Right cardiac atrium (tissue), 5 donors: Measurements from ENCODE around the gene SLC66A2. TPM values are rescaled to one million over a fixed set of nuclear protein-coding genes. Genes with fewer than 3 reads are reported as not detected.

Source experiments
- ATAC-seq, 2 donors: fragments of 200-7000 bp; cut with Tn5 transposase; one replicate each; pipeline versions ENCODE4 v1.8.0 to v1.9.1; 2020; ENCODE audit warnings: moderate library complexity in 2 of 2, mild to moderate bottlenecking in 1 of 2
- DNase-seq, 3 donors: peaks; one replicate each; pipeline ENCODE4 v3.0.0-alpha.2; 2020
- H3K27ac ChIP-seq: one replicate; pipeline ENCODE4 v1.5.1; 2013; ENCODE audit warnings: mild to moderate bottlenecking, low read length, control low read depth, moderate library complexity
- H3K27me3 ChIP-seq: one replicate; pipeline ENCODE4 v1.6.1; 2013; ENCODE audit not compliant: control insufficient read depth, insufficient read depth
- H3K4me1 ChIP-seq: one replicate; pipeline ENCODE4 v1.6.1; 2013; ENCODE audit warnings: low read length; ENCODE audit not compliant: control insufficient read depth, insufficient read depth
- H3K4me3 ChIP-seq: one replicate; pipeline ENCODE4 v1.5.1; 2013; ENCODE audit warnings: low read length, control low read depth
- H3K9me3 ChIP-seq: one replicate; pipeline ENCODE4 v1.6.1; 2013; ENCODE audit warnings: low read length; ENCODE audit not compliant: control insufficient read depth
- WGBS: extraction: QIAGEN DNeasy Blood & Tissue Kit; methylation state at CpG from one replicate; pipeline ENCODE4 v1.1.7; 2013; 5-methylcytosine and 5-hydroxymethylcytosine counted together
- intact Hi-C, 4 donors: fragments of 100-400 bp; cut with DNase I; formaldehyde crosslinking; loops; one replicate each; pipeline versions ENCODE4 v1.11.0 to v1.14.0; 2022 to 2023
- polyA plus RNA-seq: library from polyadenylated mRNA; stranded (reverse); fragments of 200-250 nt; gene quantifications from one replicate; pipeline ENCODE4 v1.2.3, GENCODE V29; 2013
- total RNA-seq, 4 donors: library from RNA; stranded (reverse); fragmentation: NEBNext Ultra II Directional; extraction: Animal tissue kit (Norgen Biotek cat#: 25700); gene quantifications; one replicate each; pipeline ENCODE4 v1.2.1, GENCODE V29; 2021
- donor health status: healthy with polysubstance abuse.
- donor health status: DM: no; HTN: yes; CAD: no.
- donor health status: DM: no; HTN: no; CAD: no.
- donor health status: DM: no; HTN: yes; CAD: no; lungs with severe emphysema.
- donor health status: DM: yes; HTN: yes; CAD: no.

SLC66A2 gene
- total and polyA plus RNA-seq, 5 donors, result 24.7 to 40.0 (median 27.0) TPM

- 52% methylated on average over 8 of the region's 8 CpGs for WGBS
- Histone ChIP-seq H3K4me3 (no peak overlapping the region), H3K9me3 (no peaks in the 10 kb centered on the region), H3K27me3 (no peaks in the 10 kb centered on the region), H3K27ac (peak overlapping the region; percentile 39), H3K4me1 (peaks cover 3% of the 10 kb centered on the region)
- DNase-seq, result peak; percentile 45 to 77 (median 72)
- intact Hi-C loops, result no loop called here
- peak; percentile 90 to 94 for ATAC-seq
These were observed 16.9 kb downstream of the SLC66A2 start for GRCh38 chr18:79934311-79935097.

GRCh38 chr18:79933765-79934164 lies 17.7 kb downstream of the SLC66A2 start:
- Histone ChIP-seq H3K27ac (no peak overlapping the region), H3K27me3 (no peaks in the 10 kb centered on the region), H3K9me3 (no peaks in the 10 kb centered on the region), H3K4me1 (peaks cover 3% of the 10 kb centered on the region), H3K4me3 (no peak overlapping the region)
- WGBS, result 74% methylated on average over 10 of the region's 10 CpGs
- intact Hi-C loops, result no loop called here
- DNase-seq (peak in 1 of 3 donors; percentile 16), ATAC-seq (peak; percentile 37 to 58)

GRCh38 chr18:79932907-79933306 lies 18.5 kb downstream of the SLC66A2 start:
- no peaks in the 10 kb centered on the region for H3K9me3 ChIP-seq
- intact Hi-C loops, result no loop called here
- 97% methylated on average over 3 of the region's 3 CpGs for whole genome bisulfite sequencing

GRCh38 chr18:79931475-79931874 lies 20.0 kb downstream of the SLC66A2 start:
- Histone ChIP-seq H3K4me1 (peaks cover 3% of the 10 kb centered on the region), H3K27me3 (no peaks in the 10 kb centered on the region), H3K9me3 (no peaks in the 10 kb centered on the region), H3K4me3 (no peak overlapping the region), H3K27ac (no peak overlapping the region)
- DNase-seq (peak in 1 of 3 donors; percentile 2), ATAC-seq (no peak)
- intact Hi-C loops, result no loop called here
- over 99% methylated on average over 2 of the region's 2 CpGs for WGBS

More at GRCh38 chr18:79932907-79933306, 18.5 kb downstream of the SLC66A2 start:
- H3K4me3 ChIP-seq, result no peak overlapping the region
- H3K27me3 ChIP-seq, result no peaks in the 10 kb centered on the region
- peaks cover 3% of the 10 kb centered on the region for H3K4me1 ChIP-seq
- H3K27ac ChIP-seq, result no peak overlapping the region
- ATAC-seq (no peak), DNase-seq (no peak)

- no peaks in the 10 kb centered on the region for H3K9me3 ChIP-seq
- intact Hi-C loops, result no loop called here
- 98% methylated on average over 2 of the region's 2 CpGs for WGBS
These were observed 21.3 kb downstream of the SLC66A2 start for GRCh38 chr18:79930020-79930642.

GRCh38 chr18:79928563-79928960 lies 22.9 kb downstream of the SLC66A2 start:
- DNase-seq, result peak in 2 of 3 donors; percentile 6 to 7
- Histone ChIP-seq H3K4me1 (peaks cover 3% of the 10 kb centered on the region), H3K27ac (no peak overlapping the region), H3K9me3 (no peaks in the 10 kb centered on the region), H3K27me3 (no peaks in the 10 kb centered on the region), H3K4me3 (no peak overlapping the region)
- no peak for ATAC-seq
- intact Hi-C loops, result loop anchor here in 1 of 4 donors (10.0 kb wide), 1 partner anchor 216 kb away; no protein-coding TSS in a partner anchor
- WGBS, result over 99% methylated on average over 9 of the region's 9 CpGs

More at GRCh38 chr18:79930020-79930642, 21.3 kb downstream of the SLC66A2 start:
- peaks cover 3% of the 10 kb centered on the region for H3K4me1 ChIP-seq
- no peaks in the 10 kb centered on the region for H3K27me3 ChIP-seq
- H3K4me3 ChIP-seq, result no peak overlapping the region
- no peak overlapping the region for H3K27ac ChIP-seq
- no peak for DNase-seq
- no peak for ATAC-seq

- no peak overlapping the region for H3K27ac ChIP-seq
- no peaks in the 10 kb centered on the region for H3K9me3 ChIP-seq
- DNase-seq (peak in 1 of 3 donors; percentile 8), ATAC-seq (no peak)
- intact Hi-C loops, result loop anchor here in 1 of 4 donors (10.0 kb wide), 1 partner anchor 217 kb away; no protein-coding TSS in a partner anchor
- peaks cover 3% of the 10 kb centered on the region for H3K4me1 ChIP-seq
- H3K27me3 ChIP-seq, result no peaks in the 10 kb centered on the region
- H3K4me3 ChIP-seq, result no peak overlapping the region
- 94% methylated on average over 25 of the region's 25 CpGs for WGBS
These were observed 23.6 kb downstream of the SLC66A2 start for GRCh38 chr18:79927607-79928562.

GRCh38 chr18:79926715-79927606 lies 24.5 kb downstream of the SLC66A2 start:
- DNase-seq, result peak in 1 of 3 donors; percentile 5
- peaks cover 3% of the 10 kb centered on the region for H3K4me1 ChIP-seq
- no peak for ATAC-seq
- no peaks in the 10 kb centered on the region for H3K9me3 ChIP-seq
- no peak overlapping the region for H3K4me3 ChIP-seq
- H3K27me3 ChIP-seq, result no peaks in the 10 kb centered on the region
- no peak overlapping the region for H3K27ac ChIP-seq
- 92% methylated on average over 21 of the region's 21 CpGs for WGBS
- intact Hi-C loops, result loop anchor here in 1 of 4 donors (10.0 kb wide), 1 partner anchor 218 kb away; no protein-coding TSS in a partner anchor

- Histone ChIP-seq H3K27ac (no peak overlapping the region), H3K4me3 (no peak overlapping the region), H3K9me3 (no peaks in the 10 kb centered on the region), H3K27me3 (no peaks in the 10 kb centered on the region), H3K4me1 (peaks cover 3% of the 10 kb centered on the region)
- DNase-seq, result peak in 1 of 3 donors; percentile 11
- whole genome bisulfite sequencing, result 94% methylated on average over 11 of the region's 11 CpGs
- intact Hi-C loops, result loop anchor here in 1 of 4 donors (10.0 kb wide), 1 partner anchor 218 kb away; no protein-coding TSS in a partner anchor
- no peak for ATAC-seq
These were observed 25.1 kb downstream of the SLC66A2 start for GRCh38 chr18:79926306-79926705.
